MM.1S (cell line): Measurements from ENCODE around the gene ADCY3.

Experiments
- CTCF ChIP-seq: fragments of 300-600 bp; sonication (generic); IDR thresholded peaks from 2 replicates; pipeline ENCODE4 v1.5.1; 2016; ENCODE audit warnings: antibody characterized with exemption, low read length, mixed read lengths
- EZH2phosphoT487 ChIP-seq: fragments of 300-600 bp; sonication (generic); IDR thresholded peaks from 2 replicates; pipeline ENCODE4 v1.6.1; 2018; ENCODE audit warnings: antibody characterized with exemption, low read length

GRCh38 chr2:24883946-24884345, 36.1 kb downstream of the ADCY3 start:
- TF ChIP-seq CTCF (no peak), EZH2phosphoT487 (no peak)
